Activated CD4-positive, alpha-beta T cell treated with anti-CD3 and anti-CD28 coated beads, Interleukin-2, amount 50 U/mL, for 48 hours (primary cell): Measurements from ENCODE around the gene TMCC2.
"Not testable (repeated sequence)": the region's sequence is repeated elsewhere in the genome, so short reads cannot be mapped to it uniquely, and the experiment has no call there.

Experiments used
- DNase-seq, 2 experiments: peaks; one replicate each; pipeline ENCODE4 v3.0.0-alpha.2; 2020

The TMCC2 gene

GRCh38 chr1:205227584-205228013 lies at the start of gene TMCC2:
TSS of gene TMCC2 (plus strand) at chr1:205227946. CDS start at chr1:205228565, 619 bp downstream.
- peak; percentile 84 to 88 for DNase-seq

DNA sequence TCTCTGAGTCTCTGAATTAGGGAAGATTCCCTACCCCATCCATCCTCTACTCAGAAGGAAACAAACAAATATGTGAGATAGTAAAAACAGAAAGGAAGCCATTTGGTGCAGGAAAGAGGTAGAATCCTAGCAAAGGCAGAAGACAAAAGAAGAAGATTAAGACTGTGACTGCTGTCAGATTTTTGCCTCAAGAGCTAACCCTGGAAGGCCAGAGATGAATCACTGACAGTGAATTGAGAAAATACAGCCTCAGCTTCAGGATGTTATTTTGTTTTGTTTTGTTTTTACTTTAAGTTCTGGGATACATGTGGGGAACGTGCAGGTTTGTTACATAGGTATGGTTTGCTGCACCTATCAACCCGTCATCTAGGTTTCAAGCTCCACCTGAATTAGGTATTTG lies 47.9 kb upstream of the TMCC2 start:
- no peak for DNase-seq

DNA sequence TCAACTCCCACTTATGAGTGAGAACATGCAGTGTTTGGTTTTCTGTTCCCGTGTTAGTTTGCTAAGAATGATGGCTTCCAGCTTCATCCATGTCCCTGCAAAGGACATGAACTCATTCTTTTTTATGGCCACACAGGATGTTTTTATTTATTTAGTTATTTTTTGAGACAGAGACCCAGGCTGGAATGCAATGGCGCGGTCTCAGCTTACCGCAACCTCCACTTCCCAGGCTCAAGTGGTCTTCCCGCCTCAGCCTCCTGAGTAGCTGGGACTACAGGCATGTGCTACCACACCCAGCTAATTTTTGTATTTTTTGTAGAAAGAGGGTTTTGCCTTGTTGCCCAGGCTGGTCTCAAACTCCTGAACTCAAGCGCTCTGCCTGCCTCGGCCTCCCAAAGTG lies 47.4 kb upstream of the TMCC2 start:
- DNase-seq, result not testable (repeated sequence)

- DNase-seq, result no peak
These were observed 44.8 kb upstream of the TMCC2 start for GRCh38 chr1:205182930-205183329.

GRCh38 chr1:205183676-205184335 lies 43.9 kb upstream of the TMCC2 start:
- DNase-seq, result no peak

DNA sequence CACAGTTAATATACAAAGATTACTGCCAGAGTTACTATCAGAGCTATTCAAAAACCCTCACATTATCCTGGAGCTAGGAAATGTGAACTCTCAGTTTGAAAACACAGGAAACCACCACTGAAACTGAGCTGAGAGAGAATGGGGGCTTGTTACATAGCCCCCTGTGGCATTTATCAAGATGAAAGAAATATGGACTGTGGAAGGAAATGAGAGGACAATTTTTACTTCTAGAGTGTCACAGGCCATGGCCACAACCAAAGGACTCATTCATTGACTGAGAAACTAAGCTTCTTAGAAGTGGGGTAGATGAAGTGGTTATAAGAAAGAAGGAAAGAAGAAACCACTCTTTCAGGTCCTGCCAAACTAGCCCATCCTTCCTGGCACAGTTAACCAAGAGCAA lies 41.6 kb upstream of the TMCC2 start:
- DNase-seq, result peak in 1 of 2 experiments; percentile 14

- no peak for DNase-seq
These were observed 40.3 kb upstream of the TMCC2 start for GRCh38 chr1:205187420-205187819.

DNA sequence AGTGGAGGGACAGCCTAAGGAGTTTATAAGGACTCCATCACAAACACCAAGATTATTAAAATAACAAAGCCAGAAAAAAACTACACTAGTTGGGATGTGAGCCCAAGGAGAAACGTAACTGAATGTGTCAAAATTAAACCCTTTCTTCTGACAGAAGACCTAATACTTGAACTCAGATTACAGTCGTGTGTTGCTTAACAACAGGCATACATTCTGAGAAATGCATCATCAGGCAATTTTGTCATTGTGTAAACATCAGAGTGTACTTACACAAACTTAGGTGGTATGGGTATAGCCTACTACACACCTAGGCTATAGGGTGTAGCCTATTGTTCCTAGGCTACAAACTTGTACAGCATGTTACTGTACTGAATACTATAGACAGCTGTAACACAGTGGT lies 39.6 kb upstream of the TMCC2 start:
- DNase-seq, result no peak

DNA sequence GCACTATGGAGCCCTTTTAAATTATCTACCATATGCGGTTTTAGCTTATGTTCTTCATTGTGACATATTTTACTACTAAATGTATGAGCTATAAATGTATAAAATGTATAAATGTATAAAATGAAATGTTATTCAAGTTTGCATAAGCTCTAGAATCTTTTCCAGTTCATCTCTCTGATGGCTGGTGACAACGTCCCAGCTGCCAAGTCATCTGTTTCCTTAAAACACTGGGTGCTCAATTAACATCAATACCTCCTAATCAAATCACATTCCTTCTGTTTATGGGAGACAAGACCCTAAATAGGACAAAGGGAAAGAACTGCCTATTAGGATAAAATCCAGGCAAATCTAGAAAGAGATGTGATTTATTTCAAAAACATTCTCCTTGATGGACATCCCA lies 39.1 kb upstream of the TMCC2 start:
- no peak for DNase-seq

DNA sequence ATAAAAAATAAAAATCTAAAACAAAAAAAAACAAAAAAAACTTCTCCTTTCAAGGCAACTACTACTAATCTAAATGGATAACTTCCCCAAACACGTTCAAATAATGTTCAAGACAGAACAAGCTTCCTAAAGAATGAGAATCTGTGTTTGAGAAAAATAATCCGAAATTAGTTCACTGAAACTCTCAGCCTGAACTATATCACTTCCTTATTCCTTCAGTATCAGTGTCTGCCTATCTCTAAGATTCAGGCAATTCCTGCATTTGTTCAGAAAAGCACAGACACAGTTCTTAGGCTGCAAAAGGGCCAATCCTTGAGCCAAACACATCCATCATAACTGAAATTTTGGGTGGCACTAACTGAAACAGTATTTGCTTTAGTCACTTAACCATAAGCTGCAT lies 38.6 kb upstream of the TMCC2 start:
- no peak for DNase-seq

GRCh38 chr1:205190845-205191577 lies 36.7 kb upstream of the TMCC2 start:
- DNase-seq, result no peak

GRCh38 chr1:205191622-205192021 lies 36.1 kb upstream of the TMCC2 start:
- no peak for DNase-seq

- no peak for DNase-seq
These were observed 35.5 kb upstream of the TMCC2 start for GRCh38 chr1:205192287-205192686.

GRCh38 chr1:205199090-205199930 lies 28.4 kb upstream of the TMCC2 start:
- DNase-seq, result peak; percentile 58 to 67

GRCh38 chr1:205199931-205200299 lies 27.8 kb upstream of the TMCC2 start:
- peak in 1 of 2 experiments; percentile 40 for DNase-seq

DNA sequence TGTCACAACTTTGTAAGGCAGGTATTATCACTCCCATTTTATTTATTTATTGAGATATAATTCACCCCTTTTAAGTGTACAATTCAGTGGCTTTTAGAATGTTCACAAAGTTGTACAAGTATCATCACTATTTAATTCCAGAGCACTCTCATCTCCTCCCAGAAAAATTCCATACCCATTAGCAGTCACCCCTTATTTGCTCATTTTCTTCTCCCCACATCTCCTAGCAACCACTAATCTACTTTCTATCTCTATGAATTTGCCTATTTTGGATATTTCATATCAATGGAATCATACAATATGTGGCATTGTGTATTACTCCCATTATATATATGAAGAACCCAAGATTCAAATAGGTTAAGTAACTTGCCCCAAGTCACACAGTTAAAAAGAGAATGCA lies 23.2 kb upstream of the TMCC2 start:
- no peak for DNase-seq

DNA sequence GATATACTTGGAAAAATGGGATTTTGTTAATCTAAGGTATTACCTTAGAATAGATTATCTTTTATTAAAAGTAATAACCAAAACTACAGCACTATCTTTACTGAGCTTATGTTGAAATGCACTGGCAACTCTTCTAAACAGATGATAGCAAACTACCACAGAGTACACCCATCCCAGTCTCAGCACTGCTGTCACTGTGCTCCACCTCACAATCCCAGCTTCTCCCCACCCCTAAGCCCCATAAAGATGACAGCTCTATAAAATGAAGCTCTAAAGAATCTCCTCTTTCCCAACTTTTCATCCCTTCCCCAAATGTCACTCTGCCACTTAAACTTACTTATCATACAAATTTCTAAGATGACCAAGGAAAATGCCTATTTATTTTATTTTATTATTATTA lies 22.7 kb upstream of the TMCC2 start:
- DNase-seq, result no peak

- no peak for DNase-seq
These were observed 18.9 kb upstream of the TMCC2 start for GRCh38 chr1:205208811-205209210.

DNA sequence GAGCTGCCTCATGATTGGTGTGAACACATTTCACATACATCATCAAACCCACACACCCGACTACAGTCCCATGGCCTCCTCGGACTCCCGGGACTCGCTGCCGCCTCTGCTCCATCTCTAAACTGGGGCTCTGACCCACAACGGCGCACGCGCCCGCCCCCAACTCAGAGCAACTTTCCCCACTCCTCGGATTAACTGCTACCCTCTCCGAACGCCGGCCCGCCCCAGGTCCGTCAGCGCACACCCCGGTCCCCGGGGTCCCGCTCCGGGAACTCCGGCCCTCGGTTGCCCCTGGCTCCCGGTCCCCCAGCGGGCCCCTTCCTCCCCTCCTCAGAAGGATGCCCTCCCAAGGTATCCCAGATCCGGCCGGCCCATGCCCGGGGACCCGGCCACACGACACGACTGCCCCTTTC lies 17.0 kb upstream of the TMCC2 start:
- peak; percentile 40 to 51 for DNase-seq

- peak; percentile 94 to 96 for DNase-seq
These were observed 16.4 kb upstream of the TMCC2 start, which contains the start of gene DSTYK for GRCh38 chr1:205211169-205211838. TSS of gene DSTYK (minus strand) at chr1:205211702. CDS start at chr1:205211535, 167 bp downstream.

DNA sequence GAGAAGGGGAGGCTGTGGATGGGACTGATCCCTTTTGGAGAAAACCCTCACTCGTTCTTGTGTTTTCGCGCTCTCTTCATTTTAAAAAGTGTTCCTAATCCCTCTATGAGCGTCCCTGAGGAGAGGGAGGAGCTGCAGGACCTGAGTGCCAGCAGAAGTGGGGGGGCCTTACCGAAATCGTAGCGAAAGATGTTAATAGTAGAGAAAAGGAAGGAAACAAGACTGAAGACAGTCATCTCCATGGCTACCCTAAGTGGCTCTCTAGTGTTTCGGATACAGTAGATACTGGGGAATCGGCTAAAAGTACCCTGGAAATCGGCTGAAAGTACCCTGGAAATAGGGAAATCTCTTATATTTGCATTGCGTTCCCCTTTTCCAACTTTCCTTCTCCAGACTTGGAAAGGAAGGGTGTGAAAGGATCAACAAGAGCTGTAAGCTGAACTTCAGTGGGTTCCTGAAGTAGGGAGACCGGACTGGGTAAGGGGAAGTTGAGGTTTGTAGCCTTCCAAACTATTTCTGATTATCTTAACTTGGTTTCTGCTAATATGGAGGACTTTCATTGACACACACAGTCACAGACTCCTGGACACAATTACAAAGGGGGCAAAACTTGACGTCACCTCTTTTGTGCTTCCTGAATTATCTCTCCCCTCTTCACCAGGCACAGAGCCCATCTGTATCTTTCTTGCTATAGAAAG lies 15.8 kb upstream of the TMCC2 start:
- DNase-seq, result no peak

GRCh38 chr1:205214756-205215155 lies 13.0 kb upstream of the TMCC2 start:
- no peak for DNase-seq
